GM21381 (cell line): ENCODE results near the gene RCOR1.

Experiments
- ATAC-seq: cut with Tn5 transposase; IDR thresholded peaks from one replicate; pipeline ENCODE4 v1.9.1; 2021; ENCODE audit warnings: mild to moderate bottlenecking, moderate library complexity; ENCODE audit not compliant: unreplicated experiment

RCOR1 gene

GRCh38 chr14:102668291-102668873 is 75.9 kb downstream of the RCOR1 start:
- ATAC-seq, result no peak

- ATAC-seq, result no peak
Observed at GRCh38 chr14:102671410-102671809, 79.0 kb downstream of the RCOR1 start.

- ATAC-seq, result no peak
Observed at GRCh38 chr14:102672410-102672960, 80.0 kb downstream of the RCOR1 start.

GRCh38 chr14:102675396-102675795 is 82.9 kb downstream of the RCOR1 start:
- ATAC-seq, result no peak

- no peak for ATAC-seq
Observed at GRCh38 chr14:102678394-102678793, 85.9 kb downstream of the RCOR1 start.

- ATAC-seq, result no peak
Observed at GRCh38 chr14:102683399-102684297, 91.2 kb downstream of the RCOR1 start.

GRCh38 chr14:102684298-102684663 is 91.8 kb downstream of the RCOR1 start:
- no peak for ATAC-seq

GRCh38 chr14:102686196-102686801 is 93.8 kb downstream of the RCOR1 start:
- no peak for ATAC-seq

GRCh38 chr14:102688290-102688689 is 95.8 kb downstream of the RCOR1 start:
- ATAC-seq, result no peak

- no peak for ATAC-seq
Observed at GRCh38 chr14:102690509-102691286, 98.2 kb downstream of the RCOR1 start.

- ATAC-seq, result no peak
Observed at GRCh38 chr14:102691763-102692162, 99.3 kb downstream of the RCOR1 start.

- no peak for ATAC-seq
Observed at GRCh38 chr14:102692334-102692733, 99.9 kb downstream of the RCOR1 start.

- ATAC-seq, result no peak
Observed at GRCh38 chr14:102693006-102693755, 100.7 kb downstream of the RCOR1 start.

GRCh38 chr14:102694530-102695166 is 102.2 kb downstream of the RCOR1 start:
- no peak for ATAC-seq

GRCh38 chr14:102695167-102695555 is 102.7 kb downstream of the RCOR1 start:
- ATAC-seq, result no peak

GRCh38 chr14:102696332-102696731 is 103.9 kb downstream of the RCOR1 start:
- no peak for ATAC-seq

- no peak for ATAC-seq
Observed at GRCh38 chr14:102696856-102697495, 104.5 kb downstream of the RCOR1 start.

- ATAC-seq, result no peak
Observed at GRCh38 chr14:102697501-102697900, 105.1 kb downstream of the RCOR1 start.

- no peak for ATAC-seq
Observed at GRCh38 chr14:102699416-102700110, 107.1 kb downstream of the RCOR1 start.
